HUES64 (cell line): ENCODE results near the gene ZHX3.

Experiments used
- H3K27ac ChIP-seq: 2 replicates; pipeline ENCODE4 v1.7.0; 2013; ENCODE audit warnings: low read depth, low read length, inconsistent platforms
- H3K27me3 ChIP-seq: 2 replicates; pipeline ENCODE4 v1.6.1; 2013; ENCODE audit warnings: mild to moderate bottlenecking, low read length; ENCODE audit not compliant: insufficient read depth
- H3K36me3 ChIP-seq: 2 replicates; pipeline ENCODE4 v1.6.1; 2013; ENCODE audit warnings: mild to moderate bottlenecking, low read length; ENCODE audit not compliant: insufficient read depth
- H3K4me1 ChIP-seq: 2 replicates; pipeline ENCODE4 v1.6.1; 2013; ENCODE audit warnings: mild to moderate bottlenecking, low read length, moderate library complexity; ENCODE audit not compliant: insufficient read depth
- H3K4me3 ChIP-seq: 2 replicates; pipeline ENCODE4 v1.5.1; 2013; ENCODE audit warnings: mild to moderate bottlenecking, low read length, moderate library complexity
- H3K9ac ChIP-seq: 2 replicates; pipeline ENCODE4 v1.6.1; 2013; ENCODE audit warnings: mild to moderate bottlenecking, low read depth, low read length
- H3K9me3 ChIP-seq: 2 replicates; pipeline ENCODE4 v1.6.1; 2013; ENCODE audit warnings: low read depth, low read length; ENCODE audit not compliant: insufficient read depth
- WGBS: fragments of 150-250, 120-280 bp; methylation state at CpG from one replicate; pipeline ENCODE4 v1.1.7; 2013; ENCODE audit warnings: missing lambda C conversion rate; 5-methylcytosine and 5-hydroxymethylcytosine counted together

The ZHX3 gene

GRCh38 chr20:41279546-41280225 lies 37.8 kb downstream of the ZHX3 start:
- WGBS: 84% methylated on average over 3 of the region's 3 CpGs
- Histone ChIP-seq H3K9me3 (no peaks in the 10 kb centered on the region), H3K4me3 (no peak overlapping the region)

DNA sequence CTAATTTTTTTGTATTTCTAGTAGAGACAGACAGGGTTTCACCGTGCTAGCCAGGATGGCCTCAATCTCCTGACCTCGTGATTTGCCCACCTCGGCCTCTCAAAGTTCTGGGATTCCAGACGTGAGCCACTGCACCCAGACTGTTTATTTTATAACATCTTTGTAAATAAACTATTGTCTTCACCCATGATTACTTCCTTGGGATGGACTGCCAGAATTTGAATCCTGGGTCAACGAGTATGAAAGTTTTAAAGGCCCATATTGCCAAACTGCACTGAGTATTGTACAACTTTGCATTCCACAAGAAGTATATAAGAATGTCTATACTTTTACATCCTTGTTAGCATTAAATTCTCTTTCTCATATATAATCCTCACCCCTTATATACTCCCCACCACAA lies 38.6 kb downstream of the ZHX3 start:
- H3K36me3 ChIP-seq: no peaks in the 10 kb centered on the region
- H3K9ac ChIP-seq: no peak overlapping the region
- H3K27ac ChIP-seq: no peak overlapping the region
- H3K4me1 ChIP-seq: no peaks in the 10 kb centered on the region
- H3K27me3 ChIP-seq: no peaks in the 10 kb centered on the region
- 91% methylated on average over 5 of the region's 5 CpGs for WGBS
- no peak overlapping the region for H3K4me3 ChIP-seq
- no peaks in the 10 kb centered on the region for H3K9me3 ChIP-seq

More at GRCh38 chr20:41279546-41280225, 37.8 kb downstream of the ZHX3 start:
- H3K4me1 ChIP-seq: no peaks in the 10 kb centered on the region
- no peaks in the 10 kb centered on the region for H3K27me3 ChIP-seq
- no peaks in the 10 kb centered on the region for H3K36me3 ChIP-seq
- no peak overlapping the region for H3K9ac ChIP-seq
- H3K27ac ChIP-seq: no peak overlapping the region

DNA sequence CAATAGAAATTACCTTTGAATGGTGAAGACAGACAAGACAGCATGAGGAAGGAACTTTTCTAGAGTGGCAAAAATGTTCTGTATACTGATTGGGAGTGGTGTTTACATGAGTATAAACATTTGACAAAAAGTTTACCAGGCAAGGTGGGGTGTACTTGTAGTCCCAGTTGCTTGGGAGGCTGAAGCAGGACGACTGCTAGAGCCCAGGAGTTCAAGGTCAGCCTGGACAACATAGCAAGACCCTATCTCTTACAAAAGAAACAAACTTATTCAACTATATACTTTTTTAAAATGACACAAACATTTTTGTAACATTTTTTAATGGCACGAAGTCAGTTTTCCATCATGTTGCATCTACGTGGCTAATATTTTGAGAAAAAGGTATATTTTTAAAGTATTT lies 40.5 kb downstream of the ZHX3 start:
- no peak overlapping the region for H3K27ac ChIP-seq
- no peaks in the 10 kb centered on the region for H3K9me3 ChIP-seq
- H3K36me3 ChIP-seq: no peaks in the 10 kb centered on the region
- H3K4me3 ChIP-seq: no peak overlapping the region
- H3K27me3 ChIP-seq: no peaks in the 10 kb centered on the region
- H3K4me1 ChIP-seq: no peaks in the 10 kb centered on the region
- WGBS: 97% methylated on average over 1 of the region's 3 CpGs
- no peak overlapping the region for H3K9ac ChIP-seq

GRCh38 chr20:41276317-41276751 lies 41.2 kb downstream of the ZHX3 start:
- 85% methylated on average over 9 of the region's 9 CpGs for WGBS
- no peak overlapping the region for H3K9ac ChIP-seq
- H3K9me3 ChIP-seq: no peaks in the 10 kb centered on the region
- no peaks in the 10 kb centered on the region for H3K27me3 ChIP-seq
- H3K4me3 ChIP-seq: no peak overlapping the region
- no peak overlapping the region for H3K27ac ChIP-seq
- H3K36me3 ChIP-seq: no peaks in the 10 kb centered on the region
- H3K4me1 ChIP-seq: no peaks in the 10 kb centered on the region

GRCh38 chr20:41275301-41275731 lies 42.2 kb downstream of the ZHX3 start:
- Histone ChIP-seq H3K27me3 (no peaks in the 10 kb centered on the region), H3K9ac (no peak overlapping the region), H3K4me3 (no peak overlapping the region), H3K27ac (no peak overlapping the region), H3K4me1 (no peaks in the 10 kb centered on the region), H3K9me3 (no peaks in the 10 kb centered on the region), H3K36me3 (no peaks in the 10 kb centered on the region)
- 93% methylated on average over 4 of the region's 4 CpGs for WGBS

DNA sequence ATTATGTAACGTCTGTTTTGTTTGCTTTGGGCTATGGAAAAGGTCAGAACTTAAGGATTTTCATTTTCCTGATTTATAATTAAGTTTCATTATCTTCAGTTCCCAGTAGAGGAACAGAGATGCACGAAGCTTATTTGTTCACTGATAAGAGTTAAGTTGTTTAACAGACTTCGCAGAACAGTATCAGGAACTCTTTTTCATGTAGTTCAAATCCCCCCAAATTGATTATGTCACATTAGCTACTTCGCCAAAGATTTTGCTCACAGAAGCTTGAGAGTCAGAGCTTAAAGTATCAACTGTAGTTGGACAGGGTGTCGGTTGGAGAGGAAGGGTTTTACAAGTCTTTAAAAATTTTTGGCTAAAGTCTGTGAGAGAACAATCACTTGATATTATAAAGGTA lies 43.4 kb downstream of the ZHX3 start:
- Histone ChIP-seq H3K4me3 (no peak overlapping the region), H3K27me3 (no peaks in the 10 kb centered on the region), H3K36me3 (no peaks in the 10 kb centered on the region), H3K9ac (no peak overlapping the region), H3K4me1 (no peaks in the 10 kb centered on the region), H3K9me3 (no peaks in the 10 kb centered on the region), H3K27ac (no peak overlapping the region)
- 97% methylated on average over 5 of the region's 5 CpGs for WGBS

DNA sequence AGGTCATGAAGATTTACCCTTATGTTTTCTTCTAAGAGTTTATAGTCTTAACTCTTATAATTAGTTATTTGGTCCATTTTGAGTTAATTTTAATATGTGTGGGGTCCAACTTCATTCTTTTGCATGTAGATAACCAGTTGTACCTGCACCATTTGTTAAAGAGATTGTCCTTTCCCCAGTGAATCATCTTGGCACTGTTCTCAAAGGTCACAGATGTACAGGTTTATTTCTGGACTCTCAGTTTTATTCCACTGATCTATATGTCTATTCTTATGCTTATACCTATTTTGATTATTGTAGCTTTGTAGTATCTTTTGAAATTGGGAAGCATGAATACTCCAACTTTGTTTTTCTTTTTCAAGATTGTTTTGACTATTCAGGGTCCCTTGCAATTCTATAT lies 44.1 kb downstream of the ZHX3 start:
- Histone ChIP-seq H3K9ac (no peak overlapping the region), H3K4me3 (no peak overlapping the region), H3K27ac (no peak overlapping the region), H3K27me3 (no peaks in the 10 kb centered on the region), H3K4me1 (no peaks in the 10 kb centered on the region), H3K36me3 (no peaks in the 10 kb centered on the region), H3K9me3 (no peaks in the 10 kb centered on the region)

GRCh38 chr20:41272339-41272738 lies 45.2 kb downstream of the ZHX3 start:
- Histone ChIP-seq H3K9me3 (no peaks in the 10 kb centered on the region), H3K4me1 (no peaks in the 10 kb centered on the region), H3K27me3 (no peaks in the 10 kb centered on the region), H3K27ac (no peak overlapping the region), H3K36me3 (no peaks in the 10 kb centered on the region), H3K9ac (no peak overlapping the region), H3K4me3 (no peak overlapping the region)
- 85% methylated on average over 1 of the region's 1 CpG for WGBS

DNA sequence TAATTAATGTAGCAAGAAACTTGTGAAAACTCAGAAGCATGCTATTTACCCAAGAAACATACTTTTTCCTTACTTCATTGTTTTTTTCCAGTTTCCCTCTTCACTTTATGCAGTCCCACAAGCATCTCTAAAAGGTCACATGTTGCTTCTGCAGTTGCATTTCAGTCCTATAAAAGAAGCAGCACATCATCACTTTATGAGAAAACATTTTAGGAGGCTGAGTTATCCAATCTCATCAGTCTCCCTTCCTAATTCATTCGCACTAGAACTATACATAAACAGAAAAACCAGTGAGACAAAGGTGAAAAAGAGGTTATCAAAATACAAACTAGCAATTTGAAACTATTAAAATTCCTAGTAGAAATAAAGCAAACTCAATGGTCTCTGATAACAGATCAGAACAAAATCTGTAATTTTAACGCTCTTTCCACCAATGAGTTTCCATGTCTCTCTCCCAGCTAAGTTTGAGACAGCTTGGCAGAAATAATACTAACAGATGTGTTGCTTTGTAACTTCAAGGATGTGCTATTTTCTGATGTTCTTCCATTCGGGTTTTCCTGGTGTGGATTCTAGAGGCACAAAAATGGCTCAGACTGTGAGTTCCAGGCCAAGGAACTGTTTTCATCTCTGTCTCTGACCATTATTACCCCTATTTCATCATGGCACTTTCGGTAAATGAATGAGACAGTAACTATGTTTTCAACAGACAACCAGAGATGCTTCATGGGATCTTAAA lies 48.4 kb downstream of the ZHX3 start:
- Histone ChIP-seq H3K4me1 (no peaks in the 10 kb centered on the region), H3K27ac (no peak overlapping the region), H3K4me3 (no peak overlapping the region), H3K27me3 (no peaks in the 10 kb centered on the region), H3K9me3 (no peaks in the 10 kb centered on the region), H3K9ac (no peak overlapping the region), H3K36me3 (no peaks in the 10 kb centered on the region)
- WGBS: 87% methylated on average over 4 of the region's 4 CpGs

DNA sequence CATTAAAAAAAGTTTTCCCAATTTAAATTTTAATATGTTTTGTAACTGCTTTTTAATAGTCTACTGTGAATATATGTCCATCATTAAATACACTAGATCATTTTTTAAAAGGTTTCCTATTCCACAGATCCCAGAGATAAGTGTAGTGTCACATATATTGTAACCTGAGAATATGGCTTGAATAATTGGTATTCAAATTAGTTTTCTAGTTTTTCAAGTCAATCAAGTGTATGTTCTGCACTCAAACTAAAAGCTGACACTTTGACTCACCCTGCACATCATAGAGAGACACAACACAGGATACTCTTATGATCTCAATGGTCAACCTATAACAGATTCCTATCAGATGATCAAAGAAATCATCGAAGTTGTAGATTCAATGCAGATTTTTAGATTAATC lies 49.1 kb downstream of the ZHX3 start:
- Histone ChIP-seq H3K4me3 (no peak overlapping the region), H3K27me3 (no peaks in the 10 kb centered on the region), H3K4me1 (no peaks in the 10 kb centered on the region), H3K36me3 (no peaks in the 10 kb centered on the region), H3K9ac (no peak overlapping the region), H3K27ac (no peak overlapping the region), H3K9me3 (no peaks in the 10 kb centered on the region)
- WGBS: 88% methylated on average over 1 of the region's 1 CpG

- H3K27me3 ChIP-seq: no peaks in the 10 kb centered on the region
- no peak overlapping the region for H3K4me3 ChIP-seq
- no peaks in the 10 kb centered on the region for H3K9me3 ChIP-seq
- no peak overlapping the region for H3K9ac ChIP-seq
- H3K36me3 ChIP-seq: no peaks in the 10 kb centered on the region
- no peaks in the 10 kb centered on the region for H3K4me1 ChIP-seq
- no peak overlapping the region for H3K27ac ChIP-seq
- 90% methylated on average over 2 of the region's 2 CpGs for WGBS
Observed at GRCh38 chr20:41265938-41266337, 51.6 kb downstream of the ZHX3 start.
